Smooth muscle cell of the brain vasculature (primary cell): ENCODE data around the gene SDR39U1.
A peak's percentile ranks its signal among the peaks of the same experiment; 100 is the strongest.

ENCODE experiments used
- DNase-seq: peaks from one replicate; pipeline ENCODE4 v3.0.0-alpha.2; 2012; ENCODE audit warnings: low read depth, low spot score

The SDR39U1 gene

GRCh38 chr14:24429395-24430142 lies 13.0 kb downstream of the SDR39U1 start, which contains the start of the genes CBLN3 and KHNYN:
TSS of gene CBLN3 (minus strand) at chr14:24429668. CDS start at chr14:24429054, 614 bp downstream.
TSS of gene KHNYN (plus strand) at chr14:24429954. CDS start at chr14:24430731, 777 bp downstream.
- peak; percentile 71 for DNase-seq

- no peak for DNase-seq
These were observed 13.8 kb downstream of the SDR39U1 start for GRCh38 chr14:24428628-24429394.

- DNase-seq, result no peak
These were observed 14.8 kb downstream of the SDR39U1 start for GRCh38 chr14:24427537-24428508.

GRCh38 chr14:24426912-24427536 lies 15.6 kb downstream of the SDR39U1 start:
- DNase-seq, result no peak

- no peak for DNase-seq
These were observed 16.2 kb downstream of the SDR39U1 start for GRCh38 chr14:24426150-24426911.

GRCh38 chr14:24425704-24426103 lies 16.9 kb downstream of the SDR39U1 start:
- DNase-seq, result no peak

- DNase-seq, result no peak
These were observed 19.6 kb downstream of the SDR39U1 start for GRCh38 chr14:24422694-24423601.

- DNase-seq, result no peak
These were observed 20.3 kb downstream of the SDR39U1 start for GRCh38 chr14:24422261-24422660.

GRCh38 chr14:24418492-24418873 lies 24.1 kb downstream of the SDR39U1 start:
- DNase-seq, result no peak

- no peak for DNase-seq
These were observed 24.6 kb downstream of the SDR39U1 start for GRCh38 chr14:24417832-24418491.

GRCh38 chr14:24416932-24417619 lies 25.5 kb downstream of the SDR39U1 start:
- DNase-seq, result no peak

- DNase-seq, result no peak
These were observed 26.2 kb downstream of the SDR39U1 start for GRCh38 chr14:24416254-24416931.

GRCh38 chr14:24415421-24416253 lies 26.9 kb downstream of the SDR39U1 start:
- DNase-seq, result no peak

GRCh38 chr14:24414732-24415420 lies 27.7 kb downstream of the SDR39U1 start:
- no peak for DNase-seq

GRCh38 chr14:24414077-24414476 lies 28.5 kb downstream of the SDR39U1 start:
- no peak for DNase-seq
